A673 (cell line): ENCODE data around the gene SAMD4B. TPM values are rescaled to one million over a fixed set of nuclear protein-coding genes. Genes with fewer than 3 reads are reported as not detected.

ENCODE experiments used
- BruUV-seq: library from RNA; stranded (reverse); fragments of 400-500 nt; replicated peaks from 2 replicates; lab custom pipeline; 2021; lab: Mats Ljungman, UMichigan
- CTCF ChIA-PET: fragments of 300-600 bp; sonication (Branson Sonifier 250); formaldehyde crosslinking; loops from one replicate; lab custom pipeline; 2022; ENCODE audit warnings: antibody characterized with exemption; lab: Charles Lee
- POLR2A ChIA-PET: fragments of 300-600 bp; sonication (Branson Sonifier 250); formaldehyde crosslinking; loops from one replicate; lab custom pipeline; 2022; ENCODE audit warnings: antibody characterized with exemption; ENCODE audit not compliant: low non-redundant PET; lab: Charles Lee
- DNase-seq: peaks from one replicate; pipeline ENCODE4 v3.0.0-alpha.2; 2015; ENCODE audit warnings: low spot score
- H3K27ac ChIP-seq: fragments of 200-600 bp; sonication (generic); 2 replicates; pipeline ENCODE4 v1.5.1; 2016; ENCODE audit warnings: mixed run types, low read depth, mild to moderate bottlenecking, mixed read lengths, antibody characterized with exemption, low read length; ENCODE audit not compliant: poor library complexity, severe bottlenecking
- H3K27me3 ChIP-seq: fragments of 200-600 bp; sonication (generic); replicated peaks from 2 replicates; pipeline ENCODE4 v1.6.1; 2017; ENCODE audit warnings: mixed run types, low read depth, mild to moderate bottlenecking, mixed read lengths, antibody characterized with exemption, low read length; ENCODE audit not compliant: insufficient read depth, poor library complexity
- H3K36me3 ChIP-seq: fragments of 200-600 bp; sonication (generic); 2 replicates; pipeline ENCODE4 v1.6.1; 2016; ENCODE audit warnings: mixed run types, mild to moderate bottlenecking, mixed read lengths, antibody characterized with exemption, low read length; ENCODE audit not compliant: insufficient read depth, poor library complexity, severe bottlenecking
- H3K4me1 ChIP-seq: fragments of 200-600 bp; sonication (generic); 2 replicates; pipeline ENCODE4 v1.6.1; 2017; ENCODE audit warnings: mixed run types, mild to moderate bottlenecking, mixed read lengths, antibody characterized with exemption, low read length; ENCODE audit not compliant: insufficient read depth, poor library complexity, severe bottlenecking
- H3K4me3 ChIP-seq: fragments of 200-600 bp; sonication (generic); 2 replicates; pipeline ENCODE4 v1.5.1; 2016; ENCODE audit warnings: low read depth, mixed run types, mild to moderate bottlenecking, mixed read lengths, low read length; ENCODE audit not compliant: poor library complexity, severe bottlenecking
- H3K9me3 ChIP-seq: fragments of 200-600 bp; sonication (generic); 2 replicates; pipeline ENCODE4 v1.6.1; 2016; ENCODE audit warnings: mixed run types, low read depth, mild to moderate bottlenecking, mixed read lengths, antibody characterized with exemption, low read length; ENCODE audit not compliant: poor library complexity, severe bottlenecking
- EZH2 ChIP-seq: fragments of 200-600 bp; sonication (generic); IDR thresholded peaks from 2 replicates; pipeline ENCODE4 v1.6.1; 2017; ENCODE audit warnings: borderline replicate concordance, low read depth, mild to moderate bottlenecking, mixed read lengths, antibody characterized with exemption, low read length; ENCODE audit not compliant: poor library complexity, severe bottlenecking
- intact Hi-C: fragments of 100-400 bp; cut with micrococcal nuclease; formaldehyde crosslinking; loops from one replicate; pipeline ENCODE4 v1.10.0; 2022; ENCODE audit not compliant: unreplicated experiment
- total RNA-seq: library from RNA; stranded (reverse); gene quantifications from 2 replicates; pipeline ENCODE4 v1.2.3, GENCODE V29; 2021
- TF ChIP-seq, protein P1 (sequence below): fragments of 300-800, 200-600 bp; sonication (generic); conservative IDR thresholded peaks from 2 replicates; pipeline ENCODE4 v1.5.1; 2017; ENCODE audit warnings: low read depth, mild to moderate bottlenecking, antibody characterized with exemption, low read length, moderate library complexity, mixed read lengths

The SAMD4B gene
- total RNA-seq, 1 experiment from 2014 or later: 168 TPM

DNA sequence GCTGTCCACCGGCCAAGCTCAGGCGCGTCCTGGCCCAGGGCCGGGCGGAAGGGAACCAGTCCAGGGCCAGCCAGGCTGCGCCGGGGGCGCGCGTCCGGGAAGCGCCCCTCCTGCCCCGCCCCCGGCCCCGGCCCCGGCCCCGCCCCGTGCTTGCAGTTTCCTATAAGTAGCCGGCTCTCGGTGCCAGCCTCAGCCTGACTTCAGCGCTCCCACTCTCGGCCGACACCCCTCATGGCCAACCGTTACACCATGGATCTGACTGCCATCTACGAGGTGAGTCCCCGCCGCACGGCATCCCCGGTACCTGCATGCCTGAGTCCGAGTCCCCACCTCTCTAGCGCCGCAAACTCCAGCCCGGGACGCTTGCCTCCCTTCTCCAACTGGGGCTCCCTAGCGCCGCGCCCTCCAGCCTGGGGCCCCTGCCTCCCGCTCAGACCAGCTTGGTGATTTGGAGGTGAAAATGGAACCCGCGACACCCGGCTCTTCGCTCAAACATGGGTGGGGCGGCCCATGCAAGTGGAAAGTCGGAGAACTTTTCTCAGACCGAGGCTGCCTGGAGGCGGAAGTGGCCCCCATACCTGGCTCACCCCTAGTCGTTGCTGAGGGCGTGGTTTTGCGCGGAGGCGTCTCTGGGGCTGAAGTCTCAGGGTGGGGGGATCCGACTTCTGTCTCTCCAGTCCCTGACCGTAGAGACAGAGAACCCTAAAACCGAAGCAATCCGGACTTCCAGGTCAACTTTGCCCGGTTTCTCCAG, 64.6 kb downstream of the SAMD4B start, which contains the start of gene ZFP36:
TSS of gene ZFP36 (plus strand) at position 192 of the 754 bp plus-strand sequence. CDS start at position 250, 58 bp downstream.
- H3K36me3 ChIP-seq: peaks cover 7% of the 10 kb centered on the region
- DNase-seq: peak; percentile 76
- peak within 1 kb of the TSS; percentile 82 for H3K27ac ChIP-seq
- intact Hi-C loops: no loop called here
- BruUV-seq: no TSS peak
- TF ChIP-seq, protein P1, sequence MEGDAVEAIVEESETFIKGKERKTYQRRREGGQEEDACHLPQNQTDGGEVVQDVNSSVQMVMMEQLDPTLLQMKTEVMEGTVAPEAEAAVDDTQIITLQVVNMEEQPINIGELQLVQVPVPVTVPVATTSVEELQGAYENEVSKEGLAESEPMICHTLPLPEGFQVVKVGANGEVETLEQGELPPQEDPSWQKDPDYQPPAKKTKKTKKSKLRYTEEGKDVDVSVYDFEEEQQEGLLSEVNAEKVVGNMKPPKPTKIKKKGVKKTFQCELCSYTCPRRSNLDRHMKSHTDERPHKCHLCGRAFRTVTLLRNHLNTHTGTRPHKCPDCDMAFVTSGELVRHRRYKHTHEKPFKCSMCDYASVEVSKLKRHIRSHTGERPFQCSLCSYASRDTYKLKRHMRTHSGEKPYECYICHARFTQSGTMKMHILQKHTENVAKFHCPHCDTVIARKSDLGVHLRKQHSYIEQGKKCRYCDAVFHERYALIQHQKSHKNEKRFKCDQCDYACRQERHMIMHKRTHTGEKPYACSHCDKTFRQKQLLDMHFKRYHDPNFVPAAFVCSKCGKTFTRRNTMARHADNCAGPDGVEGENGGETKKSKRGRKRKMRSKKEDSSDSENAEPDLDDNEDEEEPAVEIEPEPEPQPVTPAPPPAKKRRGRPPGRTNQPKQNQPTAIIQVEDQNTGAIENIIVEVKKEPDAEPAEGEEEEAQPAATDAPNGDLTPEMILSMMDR: 0 out of 2 replicates have a peak, but pooled peaks have one; percentile 8
- TF ChIP-seq EZH2: no peak
- CTCF ChIA-PET: interaction anchor here (1.4 kb wide), 1 partner anchor 9 kb away, joined by 6 read pairs; no protein-coding TSS in a partner anchor
- H3K4me3 ChIP-seq: peak within 1 kb of the TSS; percentile 87
- H3K9me3 ChIP-seq: no peaks in the 10 kb centered on the region
- H3K4me1 ChIP-seq: peaks cover 54% of the 10 kb centered on the region
- POLR2A ChIA-PET: no interaction called here
- H3K27me3 ChIP-seq: no peaks in the 10 kb centered on the region

DNA sequence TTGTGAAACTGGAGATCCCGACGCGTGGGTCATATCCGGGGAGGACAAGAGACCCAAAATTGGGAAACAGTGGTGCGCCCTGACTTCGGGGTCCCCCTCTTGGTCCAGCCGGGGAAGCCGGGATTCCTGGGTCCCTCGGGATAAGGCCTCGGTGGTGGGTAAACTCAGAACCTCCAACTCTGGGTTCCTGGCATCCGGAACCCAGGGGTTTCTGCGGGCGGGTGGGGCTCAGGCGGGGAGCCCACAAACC, 65.1 kb downstream of the SAMD4B start:
- intact Hi-C loops: no loop called here
- TF ChIP-seq, protein P1: no peak
- no peak for TF ChIP-seq EZH2
- CTCF ChIA-PET: interaction anchor here (0.5 kb wide), 1 partner anchor 432 kb away, joined by 3 read pairs; the partner anchor contains the start of gene FBXO17

DNA sequence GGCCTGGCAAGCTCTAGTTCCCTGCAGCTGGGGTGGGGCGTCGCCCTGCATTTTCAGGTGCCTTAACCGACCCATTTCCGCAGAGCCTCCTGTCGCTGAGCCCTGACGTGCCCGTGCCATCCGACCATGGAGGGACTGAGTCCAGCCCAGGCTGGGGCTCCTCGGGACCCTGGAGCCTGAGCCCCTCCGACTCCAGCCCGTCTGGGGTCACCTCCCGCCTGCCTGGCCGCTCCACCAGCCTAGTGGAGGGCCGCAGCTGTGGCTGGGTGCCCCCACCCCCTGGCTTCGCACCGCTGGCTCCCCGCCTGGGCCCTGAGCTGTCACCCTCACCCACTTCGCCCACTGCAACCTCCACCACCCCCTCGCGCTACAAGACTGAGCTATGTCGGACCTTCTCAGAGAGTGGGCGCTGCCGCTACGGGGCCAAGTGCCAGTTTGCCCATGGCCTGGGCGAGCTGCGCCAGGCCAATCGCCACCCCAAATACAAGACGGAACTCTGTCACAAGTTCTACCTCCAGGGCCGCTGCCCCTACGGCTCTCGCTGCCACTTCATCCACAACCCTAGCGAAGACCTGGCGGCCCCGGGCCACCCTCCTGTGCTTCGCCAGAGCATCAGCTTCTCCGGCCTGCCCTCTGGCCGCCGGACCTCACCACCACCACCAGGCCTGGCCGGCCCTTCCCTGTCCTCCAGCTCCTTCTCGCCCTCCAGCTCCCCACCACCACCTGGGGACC, 65.6 kb downstream of the SAMD4B start:
- TF ChIP-seq, protein P1: no peak
- TF ChIP-seq EZH2: no peak
- ChIA-PET CTCF (interaction anchor here (0.5 kb wide), 1 partner anchor 432 kb away, joined by 3 read pairs; the partner anchor contains the start of gene FBXO17), POLR2A (no interaction called here)
- peaks cover 7% of the 10 kb centered on the region for H3K36me3 ChIP-seq
- peak overlapping the region; percentile 87 for H3K4me3 ChIP-seq
- H3K4me1 ChIP-seq: peaks cover 44% of the 10 kb centered on the region
- H3K9me3 ChIP-seq: no peaks in the 10 kb centered on the region
- intact Hi-C loops: no loop called here
- no TSS peak for BruUV-seq
- DNase-seq: no peak
- H3K27me3 ChIP-seq: no peaks in the 10 kb centered on the region
- peak overlapping the region; percentile 82 for H3K27ac ChIP-seq

More for the DNA sequence above, 65.1 kb downstream of the SAMD4B start:
- DNase-seq: no peak
- peak overlapping the region; percentile 82 for H3K27ac ChIP-seq
- H3K36me3 ChIP-seq: peaks cover 7% of the 10 kb centered on the region
- no TSS peak for BruUV-seq
- POLR2A ChIA-PET: no interaction called here
- peak overlapping the region; percentile 87 for H3K4me3 ChIP-seq
- peaks cover 49% of the 10 kb centered on the region for H3K4me1 ChIP-seq
- H3K27me3 ChIP-seq: no peaks in the 10 kb centered on the region
- no peaks in the 10 kb centered on the region for H3K9me3 ChIP-seq
